K562 (cell line): ENCODE data around the gene FANCD2. TPM values are rescaled to one million over a fixed set of nuclear protein-coding genes. Genes with fewer than 3 reads are reported as not detected.

ENCODE experiments used
- CSDE1 ChIP-seq, 2 experiments: fragments of 450-650 bp; IDR thresholded peaks; 2 replicates each; pipeline ENCODE4 v1.6.1; 2016; ENCODE audit warnings: mild to moderate bottlenecking in 1 of 2
- CXXC5 ChIP-seq: fragments of 250-450 bp; sonication (Bioruptor Pico); IDR thresholded peaks from 2 replicates; pipeline ENCODE4 v1.8.0; 2022; ENCODE audit warnings: inconsistent platforms, mild to moderate bottlenecking, moderate library complexity
- EP400 ChIP-seq: fragments of 450-650 bp; IDR thresholded peaks from 2 replicates; pipeline ENCODE4 v1.6.1; 2017; ENCODE audit warnings: antibody characterized with exemption, mild to moderate bottlenecking, moderate library complexity
- HNRNPLL ChIP-seq: fragments of 200-400 bp; formaldehyde crosslinking; IDR thresholded peaks from 2 replicates; pipeline ENCODE4 v1.6.1; 2017; ENCODE audit warnings: low read length, low read depth, mild to moderate bottlenecking; ENCODE audit not compliant: poor library complexity, severe bottlenecking
- MTA1 ChIP-seq: fragments of 450-650 bp; IDR thresholded peaks from 2 replicates; pipeline ENCODE4 v1.6.1; 2017; ENCODE audit warnings: borderline replicate concordance
- NR2C2 ChIP-seq, 2 experiments: fragments of 200-800 bp in 1 of 2; sonication (Bioruptor generic) in 1 of 2; sonication (generic) in 1 of 2; formaldehyde crosslinking in 1 of 2; IDR thresholded peaks; 2 replicates each; pipeline versions ENCODE4 v1.6.1 to v1.8.0; 2016 to 2022; ENCODE audit warnings: mild to moderate bottlenecking in 1 of 2, missing compliant biosample characterization in 1 of 2, missing genetic modification characterization in 1 of 2, missing genetic modification reagents in 1 of 2
- NUFIP1 ChIP-seq: fragments of 450-650 bp; IDR thresholded peaks from 2 replicates; pipeline ENCODE4 v1.6.1; 2018; ENCODE audit not compliant: partially characterized antibody
- RAD21 ChIP-seq, 2 experiments: fragments of 250-450 bp in 1 of 2; fragments of 450-650 bp in 1 of 2; sonication (Bioruptor Pico) in 1 of 2; formaldehyde crosslinking in 1 of 2; IDR thresholded peaks in 1 of 2; conservative IDR thresholded peaks in 1 of 2; 2 replicates each; pipeline versions ENCODE4 v1.4.0 to v1.8.0; 2020 to 2022; ENCODE audit warnings: mild to moderate bottlenecking in 2 of 2, moderate library complexity in 1 of 2
- SMAD3 ChIP-seq: fragments of 450-650 bp; formaldehyde crosslinking; conservative IDR thresholded peaks from 2 replicates; pipeline ENCODE4 v1.4.0; 2020; ENCODE audit warnings: mild to moderate bottlenecking
- SRF ChIP-seq, 2 experiments: fragments of 250-450, 450-650 bp in 1 of 2; sonication (Bioruptor Pico) in 1 of 2; sonication (generic) in 1 of 2; formaldehyde crosslinking; IDR thresholded peaks; 2 replicates each; pipeline versions ENCODE4 v1.5.0 to v1.5.1; 2020 to 2022; ENCODE audit warnings: mild to moderate bottlenecking in 1 of 2, missing genetic modification reagents in 1 of 2
- STAT5A ChIP-seq: IDR thresholded peaks from 2 replicates; pipeline ENCODE4 v1.6.1; 2012; ENCODE audit warnings: low read length, inconsistent platforms, borderline replicate concordance
- TCFL5 ChIP-seq: fragments of 250-450 bp; sonication (Bioruptor Pico); conservative IDR thresholded peaks from 2 replicates; pipeline ENCODE4 v1.6.1; 2021; ENCODE audit warnings: mild to moderate bottlenecking, moderate library complexity, matching md5 sums
- TEAD1 ChIP-seq, 2 experiments: fragments of 450-650 bp in 1 of 2; sonication (generic) in 1 of 2; formaldehyde crosslinking; IDR thresholded peaks; 2 replicates each; pipeline versions ENCODE4 v1.4.0 to v1.8.0; 2020 to 2022; ENCODE audit warnings: mild to moderate bottlenecking in 2 of 2, missing genetic modification reagents in 1 of 2
- ZNF165 ChIP-seq: fragments of 250-450 bp; sonication (Bioruptor Pico); IDR thresholded peaks from 2 replicates; pipeline ENCODE4 v1.4.0; 2020; ENCODE audit warnings: borderline replicate concordance
- polyA plus RNA-seq, 8 experiments: library from polyadenylated mRNA; depleted of rRNA in 4 of 8; stranded (reverse) in 5 of 8; unstranded in 3 of 8; fragments of >200 nt; fragmentation: Nextera tagmentation in 2 of 8; fragmentation: Illumina TruSeq in 1 of 8; extraction: Ambion mirVana in 2 of 8; extraction: Trizol in 1 of 8; gene quantifications; 2 replicates each; pipeline versions ENCODE4 v1.2.1 to v1.2.3, GENCODE V29; 2011 to 2014; ENCODE audit warnings: inconsistent platforms in 1 of 8, missing spikeins in 1 of 8
- total RNA-seq, 7 experiments: library from RNA; depleted of rRNA in 6 of 7; stranded (reverse); fragments of >200 nt in 6 of 7; fragmentation: Illumina TruSeq in 2 of 7; extraction: Trizol in 2 of 7; gene quantifications; 2 replicates each; pipeline versions ENCODE4 v1.2.1 to v1.2.3, GENCODE V29; 2011 to 2021; ENCODE audit warnings: low replicate concordance in 1 of 7
- TF ChIP-seq, protein P1 (sequence below): fragments of 450-650 bp; IDR thresholded peaks from 2 replicates; pipeline ENCODE4 v1.7.1; 2018; ENCODE audit warnings: mild to moderate bottlenecking, low read depth; ENCODE audit not compliant: partially characterized antibody
- TF ChIP-seq, protein P2 (sequence below), 2 experiments: IDR thresholded peaks; 2 replicates each; pipeline ENCODE4 v1.6.1; 2011; ENCODE audit warnings: borderline replicate concordance in 1 of 2, control low read depth in 1 of 2, low read depth in 1 of 2, low read length in 1 of 2, mild to moderate bottlenecking in 1 of 2, mixed read lengths in 1 of 2, moderate library complexity in 1 of 2; ENCODE audit not compliant: insufficient read depth in 1 of 2, insufficient read length in 1 of 2, poor library complexity in 1 of 2, severe bottlenecking in 1 of 2; ENCODE audit errors: extremely low read depth in 1 of 2
- TF ChIP-seq, protein P3 (sequence below): fragments of 450-650 bp; formaldehyde crosslinking; IDR thresholded peaks from 2 replicates; pipeline ENCODE4 v1.4.0; 2020; ENCODE audit warnings: mild to moderate bottlenecking, moderate library complexity
- TF ChIP-seq, protein P4 (sequence below): fragments of 450-650 bp; IDR thresholded peaks from one replicate; pipeline ENCODE4 v1.6.1; 2018; ENCODE audit warnings: mild to moderate bottlenecking, moderate library complexity; ENCODE audit not compliant: partially characterized antibody

The FANCD2 gene
- total and polyA plus RNA-seq, 9 of the 15 experiments (the other 6 are each of a cell fraction or from before 2014, with no cell fraction given) = 59.4 to 137 (median 96.1) TPM

DNA sequence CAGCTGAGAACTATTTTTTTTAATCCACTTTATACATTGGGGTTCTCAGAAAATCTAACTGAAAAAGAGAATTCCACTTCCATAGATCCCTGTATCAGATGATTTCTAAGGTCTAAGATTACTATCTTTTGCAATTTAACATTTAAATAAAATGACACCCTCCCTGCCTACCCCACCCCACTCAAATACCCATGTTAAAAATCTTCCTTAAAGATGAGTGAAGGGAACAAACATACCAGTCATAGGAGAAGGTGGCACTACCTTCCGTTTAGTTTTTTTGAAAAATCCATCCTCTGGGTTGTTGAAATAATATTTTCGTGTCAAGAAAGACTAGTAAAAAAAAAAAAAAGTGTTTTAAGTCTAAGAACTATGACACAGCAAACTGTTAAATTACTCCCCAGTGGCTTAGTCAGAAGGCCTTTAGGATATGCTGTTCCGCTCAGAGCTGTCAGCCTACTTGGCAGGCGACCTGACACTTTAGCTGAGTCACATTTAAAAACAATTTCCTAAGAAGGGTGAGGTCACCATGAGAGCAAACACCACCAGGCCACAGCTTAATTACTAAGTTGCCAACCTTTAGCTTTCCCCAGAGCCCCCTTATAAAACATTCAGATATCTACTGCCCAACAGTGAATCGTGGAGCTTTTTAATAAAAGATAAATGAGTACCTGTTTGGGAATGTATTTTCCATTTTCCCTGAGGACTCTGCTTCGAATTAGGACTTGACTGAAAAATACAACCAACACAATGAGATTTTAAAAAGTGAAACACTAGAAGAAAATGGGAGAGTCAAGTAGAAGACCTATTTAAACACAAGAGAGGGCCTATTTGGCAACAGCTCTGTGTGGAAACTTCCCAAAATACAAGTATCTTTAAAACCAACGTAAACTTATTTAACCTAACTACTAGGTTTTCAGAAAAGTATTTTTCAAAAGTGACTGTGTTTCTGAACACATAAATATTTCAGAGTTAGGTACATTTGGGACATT lies 49.2 kb upstream of the FANCD2 start (continued):
- TF ChIP-seq SRF (CRISPR knock-in tag; IDR thresholded peaks at IDR 0.05) (peak in 1 of 2 experiments; percentile 60; a peak in 1 of 4 replicates), TEAD1 (CRISPR knock-in tag; IDR thresholded peaks at IDR 0.05) (peak; percentile 39 to 72; a peak in 2 of 4 replicates), ZNF165 (CRISPR knock-in tag) (no peak), CSDE1 (IDR thresholded peaks at IDR 0.05) (no peak), EP400 (peak; percentile 80), NUFIP1 (peak; percentile 61), RAD21 (CRISPR knock-in tag; conservative IDR thresholded peaks at IDR 0.05 in 1 of 2, IDR thresholded peaks at IDR 0.05 in 1 of 2) (0 out of 4 replicates have a peak, but pooled peaks of 1 of the 2 experiments have one; percentile 13), CXXC5 (CRISPR knock-in tag) (peak; percentile 56), HNRNPLL (no peak), MTA1 (peak; percentile 60; the same call in 1 of the 2 replicates), NR2C2 (CRISPR knock-in tag; IDR thresholded peaks at IDR 0.05) (no peak), NR2C2 (tag; IDR thresholded peaks at IDR 0.05) (peak; percentile 77), STAT5A (peak; percentile 63; the same call in 1 of the 2 replicates), TCFL5 (CRISPR knock-in tag) (0 out of 2 replicates have a peak, but pooled peaks have one; percentile 9), SMAD3 (CRISPR knock-in tag) (0 out of 2 replicates have a peak, but pooled peaks have one; percentile 19)
- TF ChIP-seq, protein P1, sequence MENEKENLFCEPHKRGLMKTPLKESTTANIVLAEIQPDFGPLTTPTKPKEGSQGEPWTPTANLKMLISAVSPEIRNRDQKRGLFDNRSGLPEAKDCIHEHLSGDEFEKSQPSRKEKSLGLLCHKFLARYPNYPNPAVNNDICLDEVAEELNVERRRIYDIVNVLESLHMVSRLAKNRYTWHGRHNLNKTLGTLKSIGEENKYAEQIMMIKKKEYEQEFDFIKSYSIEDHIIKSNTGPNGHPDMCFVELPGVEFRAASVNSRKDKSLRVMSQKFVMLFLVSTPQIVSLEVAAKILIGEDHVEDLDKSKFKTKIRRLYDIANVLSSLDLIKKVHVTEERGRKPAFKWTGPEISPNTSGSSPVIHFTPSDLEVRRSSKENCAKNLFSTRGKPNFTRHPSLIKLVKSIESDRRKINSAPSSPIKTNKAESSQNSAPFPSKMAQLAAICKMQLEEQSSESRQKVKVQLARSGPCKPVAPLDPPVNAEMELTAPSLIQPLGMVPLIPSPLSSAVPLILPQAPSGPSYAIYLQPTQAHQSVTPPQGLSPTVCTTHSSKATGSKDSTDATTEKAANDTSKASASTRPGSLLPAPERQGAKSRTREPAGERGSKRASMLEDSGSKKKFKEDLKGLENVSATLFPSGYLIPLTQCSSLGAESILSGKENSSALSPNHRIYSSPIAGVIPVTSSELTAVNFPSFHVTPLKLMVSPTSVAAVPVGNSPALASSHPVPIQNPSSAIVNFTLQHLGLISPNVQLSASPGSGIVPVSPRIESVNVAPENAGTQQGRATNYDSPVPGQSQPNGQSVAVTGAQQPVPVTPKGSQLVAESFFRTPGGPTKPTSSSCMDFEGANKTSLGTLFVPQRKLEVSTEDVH = peak; percentile 53
- TF ChIP-seq, protein P2, sequence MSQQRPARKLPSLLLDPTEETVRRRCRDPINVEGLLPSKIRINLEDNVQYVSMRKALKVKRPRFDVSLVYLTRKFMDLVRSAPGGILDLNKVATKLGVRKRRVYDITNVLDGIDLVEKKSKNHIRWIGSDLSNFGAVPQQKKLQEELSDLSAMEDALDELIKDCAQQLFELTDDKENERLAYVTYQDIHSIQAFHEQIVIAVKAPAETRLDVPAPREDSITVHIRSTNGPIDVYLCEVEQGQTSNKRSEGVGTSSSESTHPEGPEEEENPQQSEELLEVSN (IDR thresholded peaks at IDR 0.05; ENCODE audit: borderline replicate concordance in 1 of 2, extremely low read depth in 1 of 2, insufficient read depth in 1 of 2, insufficient read length in 1 of 2, low read depth in 1 of 2, low read length in 1 of 2, poor library complexity in 1 of 2, severe bottlenecking in 1 of 2) = peak in 1 of 2 experiments; percentile 54
- TF ChIP-seq, protein P3, sequence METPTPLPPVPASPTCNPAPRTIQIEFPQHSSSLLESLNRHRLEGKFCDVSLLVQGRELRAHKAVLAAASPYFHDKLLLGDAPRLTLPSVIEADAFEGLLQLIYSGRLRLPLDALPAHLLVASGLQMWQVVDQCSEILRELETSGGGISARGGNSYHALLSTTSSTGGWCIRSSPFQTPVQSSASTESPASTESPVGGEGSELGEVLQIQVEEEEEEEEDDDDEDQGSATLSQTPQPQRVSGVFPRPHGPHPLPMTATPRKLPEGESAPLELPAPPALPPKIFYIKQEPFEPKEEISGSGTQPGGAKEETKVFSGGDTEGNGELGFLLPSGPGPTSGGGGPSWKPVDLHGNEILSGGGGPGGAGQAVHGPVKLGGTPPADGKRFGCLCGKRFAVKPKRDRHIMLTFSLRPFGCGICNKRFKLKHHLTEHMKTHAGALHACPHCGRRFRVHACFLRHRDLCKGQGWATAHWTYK (CRISPR knock-in tag) = peak; percentile 46; the same call in 1 of the 2 replicates
- TF ChIP-seq, protein P4, sequence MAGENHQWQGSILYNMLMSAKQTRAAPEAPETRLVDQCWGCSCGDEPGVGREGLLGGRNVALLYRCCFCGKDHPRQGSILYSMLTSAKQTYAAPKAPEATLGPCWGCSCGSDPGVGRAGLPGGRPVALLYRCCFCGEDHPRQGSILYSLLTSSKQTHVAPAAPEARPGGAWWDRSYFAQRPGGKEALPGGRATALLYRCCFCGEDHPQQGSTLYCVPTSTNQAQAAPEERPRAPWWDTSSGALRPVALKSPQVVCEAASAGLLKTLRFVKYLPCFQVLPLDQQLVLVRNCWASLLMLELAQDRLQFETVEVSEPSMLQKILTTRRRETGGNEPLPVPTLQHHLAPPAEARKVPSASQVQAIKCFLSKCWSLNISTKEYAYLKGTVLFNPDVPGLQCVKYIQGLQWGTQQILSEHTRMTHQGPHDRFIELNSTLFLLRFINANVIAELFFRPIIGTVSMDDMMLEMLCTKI = no peak
